Caco-2 (cell line): ENCODE data around the gene IER5L. TPM values are rescaled to one million over a fixed set of nuclear protein-coding genes. Genes with fewer than 3 reads are reported as not detected.
A peak's percentile ranks its signal among the peaks of the same experiment; 100 is the strongest.

Experiments used
- BruUV-seq: library from RNA; stranded (reverse); fragments of 400-500 nt; replicated peaks from 2 replicates; lab custom pipeline; 2021; lab: Mats Ljungman, UMichigan
- CTCF ChIA-PET: fragments of 300-600 bp; sonication (Branson Sonifier 250); formaldehyde crosslinking; loops from one replicate; lab custom pipeline; 2022; ENCODE audit warnings: antibody characterized with exemption; lab: Charles Lee
- POLR2A ChIA-PET: fragments of 300-600 bp; sonication (Branson Sonifier 250); formaldehyde crosslinking; loops from one replicate; lab custom pipeline; 2022; ENCODE audit warnings: antibody characterized with exemption; lab: Charles Lee
- DNase-seq, 2 experiments: peaks; one replicate each; pipeline versions ENCODE4 v3.0.0 to v3.0.0-alpha.2; 2020 to 2022
- H3K27me3 ChIP-seq: replicated peaks from 2 replicates; pipeline ENCODE4 v1.6.0; 2011; ENCODE audit warnings: low read length; ENCODE audit not compliant: control insufficient read depth, insufficient read depth
- H3K36me3 ChIP-seq: 2 replicates; pipeline ENCODE4 v1.5.1; 2011; ENCODE audit warnings: low read length; ENCODE audit not compliant: control insufficient read depth, insufficient read depth
- H3K4me1 ChIP-seq: fragments of 250-450 bp; sonication (Bioruptor Pico); 2 replicates; pipeline ENCODE4 v1.5.1; 2020; ENCODE audit warnings: mild to moderate bottlenecking
- H3K4me3 ChIP-seq: 2 replicates; pipeline ENCODE4 v1.5.1; 2011; ENCODE audit warnings: low read depth, mild to moderate bottlenecking, control low read depth, low read length
- H3K9me3 ChIP-seq: fragments of 250-450 bp; sonication (Bioruptor Pico); 2 replicates; pipeline ENCODE4 v1.5.1; 2020; ENCODE audit warnings: mild to moderate bottlenecking, moderate library complexity
- H3K27ac Mint-ChIP-seq: one replicate; pipeline ENCODE4 v1.8.0; 2022; ENCODE audit warnings: mixed read lengths; ENCODE audit not compliant: unreplicated experiment
- H3K27me3 Mint-ChIP-seq: one replicate; pipeline ENCODE4 v1.8.0; 2022; ENCODE audit warnings: mixed read lengths; ENCODE audit not compliant: insufficient read depth, unreplicated experiment
- H3K36me3 Mint-ChIP-seq: one replicate; pipeline ENCODE4 v1.8.0; 2022; ENCODE audit warnings: mild to moderate bottlenecking, mixed read lengths; ENCODE audit not compliant: insufficient read depth, unreplicated experiment
- H3K4me1 Mint-ChIP-seq: one replicate; pipeline ENCODE4 v1.8.0; 2022; ENCODE audit warnings: low read depth, mixed read lengths; ENCODE audit not compliant: unreplicated experiment
- H3K4me3 Mint-ChIP-seq: one replicate; pipeline ENCODE4 v1.8.0; 2022; ENCODE audit warnings: mild to moderate bottlenecking, moderate library complexity, mixed read lengths; ENCODE audit not compliant: unreplicated experiment
- H3K9me3 Mint-ChIP-seq: one replicate; pipeline ENCODE4 v1.8.0; 2022; ENCODE audit warnings: mixed read lengths; ENCODE audit not compliant: unreplicated experiment
- CTCF ChIP-seq, 2 experiments: fragments of 200-600 bp in 1 of 2; IDR thresholded peaks; 1 replicate in 1 of 2; 2 replicates in 1 of 2; pipeline versions ENCODE4 v1.5.1 to v1.8.0; 2011 to 2022; ENCODE audit warnings: antibody characterized with exemption in 1 of 2, control low read depth in 1 of 2, inconsistent platforms in 1 of 2, low read depth in 1 of 2, low read length in 1 of 2, mild to moderate bottlenecking in 1 of 2, moderate library complexity in 1 of 2; ENCODE audit not compliant: insufficient read depth in 1 of 2, severe bottlenecking in 1 of 2, unreplicated experiment in 1 of 2
- intact Hi-C: fragments of 100-400 bp; cut with micrococcal nuclease; formaldehyde crosslinking; loops from one replicate; pipeline ENCODE4 v1.10.0; 2022; ENCODE audit not compliant: unreplicated experiment
- total RNA-seq: library from RNA; stranded (reverse); gene quantifications from 2 replicates; pipeline ENCODE4 v1.2.3, GENCODE V29; 2022

The IER5L gene
- total RNA-seq, 1 experiment from 2014 or later, result 3.9 TPM

DNA sequence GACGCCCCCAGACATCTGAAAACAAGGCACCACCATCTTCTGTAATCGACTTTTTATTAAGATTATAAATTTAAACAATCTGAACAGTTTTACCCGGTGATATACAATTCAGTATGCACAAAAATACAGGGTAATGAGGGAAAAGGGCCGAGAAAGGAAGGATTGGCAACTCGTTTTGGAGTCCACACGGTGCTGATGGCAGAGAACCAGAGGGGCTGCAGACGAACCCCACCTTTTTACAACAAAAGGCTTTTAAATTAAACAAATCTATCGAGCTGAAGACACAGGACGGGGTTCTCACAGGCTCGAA is 2.6 kb downstream of the IER5L start:
- Mint-ChIP-seq H3K4me1 (peaks cover 11% of the 10 kb centered on the region), H3K27ac (no peak overlapping the region), H3K9me3 (no peaks in the 10 kb centered on the region), H3K36me3 (peaks cover 7% of the 10 kb centered on the region), H3K27me3 (no peaks in the 10 kb centered on the region), H3K4me3 (peak overlapping the region; percentile 86)
- Histone ChIP-seq H3K36me3 (no peaks in the 10 kb centered on the region), H3K4me1 (peaks cover 24% of the 10 kb centered on the region), H3K4me3 (peak overlapping the region; percentile 81), H3K9me3 (no peaks in the 10 kb centered on the region), H3K27me3 (no peaks in the 10 kb centered on the region)
- DNase-seq, result no peak
- ChIA-PET POLR2A (interaction anchor here (0.7 kb wide), 1 partner anchor 321 kb away, joined by 3 read pairs; no protein-coding TSS in a partner anchor), CTCF (interaction anchor here (0.6 to 2.0 kb wide), 6 partner anchors 9 to 433 kb away, joined by 3 to 23 read pairs (median 3); no protein-coding TSS in a partner anchor)
- no peak for TF ChIP-seq CTCF (IDR thresholded peaks at IDR 0.05; ENCODE audit: insufficient read depth in 1 of 2, low read depth in 1 of 2, low read length in 1 of 2, severe bottlenecking in 1 of 2, unreplicated experiment in 1 of 2)
- no TSS peak for BruUV-seq
- intact Hi-C loops, result loop anchor here (1.0 to 10.0 kb wide), 4 partner anchors 36 to 439 kb away; no protein-coding TSS in a partner anchor

DNA sequence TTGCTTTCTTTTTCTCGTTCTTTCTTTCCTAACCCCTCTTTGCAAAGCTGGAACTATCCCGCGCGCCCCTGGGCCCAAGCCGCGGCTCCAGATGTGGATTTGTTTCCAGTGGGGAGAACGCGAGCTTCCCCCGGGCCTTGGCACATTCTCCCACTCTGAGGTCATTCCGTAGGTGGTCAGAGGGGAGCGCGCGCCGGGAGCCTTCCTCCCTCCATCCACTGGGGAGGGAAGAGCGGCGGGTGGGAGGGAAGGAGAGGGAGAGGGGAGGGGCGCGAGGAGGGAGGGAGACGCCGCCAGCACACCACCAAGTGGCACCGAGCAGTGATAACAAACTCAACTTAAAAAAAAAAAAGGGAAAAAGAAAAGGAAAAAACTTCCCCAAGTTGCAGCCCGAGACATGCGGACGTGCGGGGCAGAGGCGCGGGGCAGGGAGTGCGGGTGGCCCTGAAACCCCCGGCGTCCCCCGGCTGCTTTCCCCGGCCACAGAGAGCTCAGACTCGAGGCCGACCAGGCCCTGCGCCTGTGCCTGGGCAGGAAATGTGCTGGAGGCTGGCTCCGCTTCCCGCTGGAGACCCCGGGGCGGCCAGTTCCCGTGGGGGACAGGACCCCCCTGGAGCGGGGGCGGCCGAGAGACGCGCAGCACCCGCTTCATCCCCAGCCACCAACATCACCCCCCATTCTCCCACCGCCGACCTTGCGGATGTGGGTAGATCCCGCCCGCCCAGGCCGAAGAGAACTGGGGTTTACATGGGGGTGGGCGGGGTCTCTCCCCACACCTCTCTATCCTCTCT is 3.1 kb downstream of the IER5L start:
- intact Hi-C loops, result loop anchor here (1.0 to 10.0 kb wide), 4 partner anchors 36 to 440 kb away; no protein-coding TSS in a partner anchor
- peak; percentile 9 to 12 for TF ChIP-seq CTCF (IDR thresholded peaks at IDR 0.05; ENCODE audit: insufficient read depth in 1 of 2, low read depth in 1 of 2, low read length in 1 of 2, severe bottlenecking in 1 of 2, unreplicated experiment in 1 of 2)
- Mint-ChIP-seq H3K9me3 (no peaks in the 10 kb centered on the region), H3K27ac (peak overlapping the region; percentile 75), H3K27me3 (no peaks in the 10 kb centered on the region), H3K4me3 (peak overlapping the region; percentile 86), H3K36me3 (peaks cover 7% of the 10 kb centered on the region), H3K4me1 (peaks cover 6% of the 10 kb centered on the region)
- Histone ChIP-seq H3K4me1 (peaks cover 18% of the 10 kb centered on the region), H3K36me3 (no peaks in the 10 kb centered on the region), H3K4me3 (peak overlapping the region; percentile 81), H3K9me3 (no peaks in the 10 kb centered on the region), H3K27me3 (no peaks in the 10 kb centered on the region)
- ChIA-PET CTCF (interaction anchor here (0.6 to 2.0 kb wide), 12 partner anchors 8 to 451 kb away, joined by 3 to 23 read pairs (median 4); partner anchors contain the start of gene NTMT1), POLR2A (interaction anchor here (1.6 kb wide), 1 partner anchor 321 kb away, joined by 8 read pairs; no protein-coding TSS in a partner anchor)
- BruUV-seq, result no TSS peak
- DNase-seq, result peak; percentile 62 to 76

GRCh38 chr9:129174102-129174723 is 3.8 kb downstream of the IER5L start:
- peak overlapping the region; percentile 75 for H3K27ac Mint-ChIP-seq
- CTCF ChIA-PET, result interaction anchor here (0.7 to 2.0 kb wide), 15 partner anchors 9 to 452 kb away, joined by 3 to 23 read pairs (median 4); partner anchors contain the start of gene NTMT1
- no peaks in the 10 kb centered on the region for H3K27me3 Mint-ChIP-seq
- H3K27me3 ChIP-seq, result no peaks in the 10 kb centered on the region
- H3K4me3 Mint-ChIP-seq, result peak overlapping the region; percentile 86
- peak; percentile 87 to 89 for DNase-seq
- peaks cover 6% of the 10 kb centered on the region for H3K4me1 Mint-ChIP-seq
- peak; percentile 96 to 97 for TF ChIP-seq CTCF (IDR thresholded peaks at IDR 0.05; ENCODE audit: insufficient read depth in 1 of 2, low read depth in 1 of 2, low read length in 1 of 2, severe bottlenecking in 1 of 2, unreplicated experiment in 1 of 2)
- no peaks in the 10 kb centered on the region for H3K9me3 ChIP-seq
- H3K36me3 Mint-ChIP-seq, result peaks cover 7% of the 10 kb centered on the region
- BruUV-seq, result no TSS peak
- intact Hi-C loops, result loop anchor here (10.0 kb wide), 1 partner anchor 441 kb away; no protein-coding TSS in a partner anchor
- peak overlapping the region; percentile 81 for H3K4me3 ChIP-seq
- H3K9me3 Mint-ChIP-seq, result no peaks in the 10 kb centered on the region
- peaks cover 11% of the 10 kb centered on the region for H3K4me1 ChIP-seq
- H3K36me3 ChIP-seq, result no peaks in the 10 kb centered on the region
- POLR2A ChIA-PET, result interaction anchor here (0.7 to 1.6 kb wide), 2 partner anchors 160 to 322 kb away, joined by 3 to 8 read pairs; no protein-coding TSS in a partner anchor
